Erythroblast (primary cell): ENCODE data around the gene LYAR.
A peak's percentile ranks its signal among the peaks of the same experiment; 100 is the strongest.

Experiments used
- DNase-seq, 2 experiments: peaks; one replicate each; lab custom pipeline; 2025; lab: John Stamatoyannopoulos, UW
- GATA1 ChIP-seq: IDR thresholded peaks from 2 replicates; pipeline ENCODE4 v1.6.1; 2011; ENCODE audit warnings: low read depth, mild to moderate bottlenecking, control low read depth, low read length, moderate library complexity
- POLR2A ChIP-seq: IDR thresholded peaks from 2 replicates; pipeline ENCODE4 v1.6.1; 2011; ENCODE audit warnings: mild to moderate bottlenecking, low read length

The LYAR gene

DNA sequence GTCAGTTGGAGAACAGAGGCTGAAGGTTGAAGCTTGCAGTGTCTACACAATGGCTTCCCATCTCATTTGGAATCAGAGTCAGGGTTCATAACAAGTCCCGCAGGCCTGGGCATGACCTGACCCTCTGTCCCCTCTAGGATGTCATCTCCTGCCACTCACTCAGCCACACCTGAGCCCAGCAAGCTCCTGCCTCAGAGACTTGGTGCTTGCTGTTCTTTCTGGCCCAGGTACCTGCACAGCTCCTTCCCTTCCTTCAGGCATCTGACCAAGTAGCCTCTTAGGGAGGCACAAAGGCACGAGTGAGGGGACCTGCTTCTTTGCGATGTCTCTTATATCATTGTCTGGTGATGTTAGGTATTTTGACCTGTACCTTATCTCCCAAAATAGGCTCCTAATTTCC lies 9.1 kb upstream of the LYAR start:
- TF ChIP-seq GATA1 (no peak), POLR2A (no peak)

DNA sequence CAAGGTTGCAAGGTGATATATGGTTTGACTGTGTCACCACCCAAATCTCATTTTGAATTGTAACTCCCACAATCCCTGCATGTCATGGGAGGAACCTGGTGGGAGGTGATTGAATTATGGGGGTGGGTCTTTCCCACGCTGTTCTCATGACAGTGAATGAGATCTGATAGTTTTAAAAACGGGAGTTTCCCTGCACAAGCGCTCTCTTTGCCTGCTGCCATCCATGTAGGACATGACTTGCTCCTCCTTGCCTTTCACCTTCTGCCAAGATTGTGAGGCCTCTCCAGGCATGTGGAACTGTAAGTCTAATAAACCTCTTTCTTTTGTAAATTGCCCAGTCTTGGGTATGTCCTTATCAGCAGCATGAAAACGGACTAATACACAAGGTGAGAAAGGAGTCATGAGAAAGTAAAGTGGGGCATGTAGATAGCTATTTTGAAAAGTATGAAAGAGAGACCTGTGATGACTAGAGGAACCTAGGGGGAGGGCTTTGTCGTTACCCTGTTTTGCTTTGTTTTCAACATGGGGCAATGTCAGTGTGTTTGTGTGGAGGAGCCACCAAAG lies 6.4 kb upstream of the LYAR start:
- TF ChIP-seq GATA1 (no peak), POLR2A (no peak)
- DNase-seq = no peak

More for the DNA sequence above, 9.1 kb upstream of the LYAR start:
- DNase-seq = no peak

DNA sequence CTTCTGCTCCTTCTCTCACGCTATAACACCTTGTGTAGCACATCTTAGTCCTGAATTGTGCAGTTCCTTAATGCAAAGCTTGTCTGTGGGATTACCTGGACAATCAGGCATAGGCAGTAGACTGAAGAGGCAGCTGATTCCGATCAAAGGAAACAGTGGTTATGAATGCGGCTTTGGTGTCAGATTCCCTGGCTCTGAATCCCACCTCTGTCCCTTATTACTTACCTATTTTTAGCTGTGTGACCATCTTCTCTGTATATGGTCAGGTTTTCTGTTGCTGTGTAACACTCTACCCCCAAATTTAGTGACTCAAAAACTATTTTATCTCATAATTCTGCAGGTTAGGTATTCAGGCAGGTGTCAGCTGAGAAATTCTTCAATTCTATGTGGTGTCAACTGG lies 3.3 kb upstream of the LYAR start:
- no peak for DNase-seq
- TF ChIP-seq POLR2A (no peak), GATA1 (no peak)

DNA sequence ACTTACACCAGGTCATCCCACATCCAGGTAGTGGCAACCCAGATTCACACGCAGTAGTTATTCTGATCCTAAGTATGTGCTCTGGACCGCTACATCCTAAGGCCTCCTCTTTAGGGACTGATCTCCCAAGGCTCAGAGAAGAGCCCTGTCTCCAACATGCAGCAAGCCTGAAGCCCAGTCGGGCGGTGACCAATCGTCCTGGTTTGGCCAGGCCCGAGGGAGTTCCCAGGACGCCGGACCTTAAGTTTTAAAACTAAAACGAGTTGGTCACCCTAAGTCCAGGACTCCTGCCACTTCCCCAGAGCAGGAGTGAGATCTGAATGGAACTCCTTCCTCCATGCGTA lies 385 bp downstream of the LYAR start:
- TF ChIP-seq POLR2A (no peak), GATA1 (no peak)
- DNase-seq = peak in 1 of 2 experiments; percentile 62

GRCh38 chr4:4289055-4289454 lies 899 bp downstream of the LYAR start:
- peak; percentile 29 to 33 for DNase-seq
- TF ChIP-seq POLR2A (no peak), GATA1 (no peak)

GRCh38 chr4:4288098-4288497 lies 1.9 kb downstream of the LYAR start:
- TF ChIP-seq POLR2A (no peak), GATA1 (no peak)
- DNase-seq = no peak

DNA sequence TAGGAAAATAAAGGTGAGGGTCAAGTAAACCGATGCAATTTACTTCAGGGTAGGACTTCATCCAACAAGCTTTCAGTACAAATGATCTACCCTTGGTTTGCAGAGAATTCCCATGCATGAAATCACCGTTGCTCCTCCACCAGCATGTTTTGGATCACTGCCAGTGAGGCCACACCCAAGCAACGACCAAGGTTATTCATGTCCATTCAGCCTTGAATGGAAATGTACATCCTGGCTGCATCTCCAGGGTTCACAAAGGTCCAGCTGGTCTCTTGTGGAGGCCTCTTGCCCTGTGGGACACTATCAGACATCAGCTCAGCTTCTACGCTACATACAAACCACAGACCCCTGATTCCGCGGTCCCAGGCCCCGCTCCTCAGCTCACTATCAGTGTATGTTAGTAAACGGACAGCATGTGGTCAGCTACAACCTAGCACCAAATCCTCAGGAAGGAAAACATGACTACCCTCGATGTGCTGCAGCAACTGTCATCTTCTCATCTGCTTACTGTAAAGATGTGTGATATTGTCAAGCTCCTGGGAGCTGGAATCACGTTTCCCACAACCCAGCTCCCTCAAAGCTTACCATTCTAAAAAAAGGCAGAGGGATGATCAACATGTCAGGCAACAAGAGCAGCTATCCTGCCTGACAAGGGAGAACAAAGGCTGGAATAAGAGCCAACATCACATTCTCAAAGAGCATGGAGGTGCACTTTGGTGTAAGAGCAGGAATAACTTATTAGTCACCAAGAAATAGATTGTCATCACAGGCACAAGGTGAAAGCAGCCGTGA lies 4.9 kb downstream of the LYAR start:
- DNase-seq = peak; percentile 44 to 65
- TF ChIP-seq POLR2A (no peak), GATA1 (no peak)

DNA sequence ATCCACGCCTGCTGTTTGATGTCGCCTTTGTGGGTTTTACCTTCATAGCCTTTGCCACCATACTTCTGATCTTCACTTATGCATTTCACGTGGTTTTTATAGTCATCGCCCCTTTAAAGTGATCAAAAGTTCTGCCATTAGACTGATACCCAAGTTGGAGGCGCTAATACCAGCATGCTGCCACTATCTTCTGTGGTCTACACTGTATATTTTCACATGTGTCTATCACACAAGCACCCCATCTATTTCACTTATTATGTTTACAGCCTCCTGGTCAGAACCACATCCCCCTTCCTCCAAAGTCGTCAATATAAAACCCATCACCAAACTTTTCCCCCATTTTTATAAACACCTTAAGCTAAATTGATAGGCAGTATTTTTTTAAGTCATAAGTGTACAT lies 8.2 kb downstream of the LYAR start:
- no peak for TF ChIP-seq POLR2A
- no peak for TF ChIP-seq GATA1
- DNase-seq = no peak

GRCh38 chr4:4277531-4277930 lies 12.4 kb downstream of the LYAR start:
- TF ChIP-seq POLR2A = no peak
- TF ChIP-seq GATA1 = no peak
- DNase-seq = no peak

GRCh38 chr4:4274226-4274625 lies 15.7 kb downstream of the LYAR start:
- no peak for DNase-seq
- TF ChIP-seq GATA1 = no peak
- TF ChIP-seq POLR2A = no peak

DNA sequence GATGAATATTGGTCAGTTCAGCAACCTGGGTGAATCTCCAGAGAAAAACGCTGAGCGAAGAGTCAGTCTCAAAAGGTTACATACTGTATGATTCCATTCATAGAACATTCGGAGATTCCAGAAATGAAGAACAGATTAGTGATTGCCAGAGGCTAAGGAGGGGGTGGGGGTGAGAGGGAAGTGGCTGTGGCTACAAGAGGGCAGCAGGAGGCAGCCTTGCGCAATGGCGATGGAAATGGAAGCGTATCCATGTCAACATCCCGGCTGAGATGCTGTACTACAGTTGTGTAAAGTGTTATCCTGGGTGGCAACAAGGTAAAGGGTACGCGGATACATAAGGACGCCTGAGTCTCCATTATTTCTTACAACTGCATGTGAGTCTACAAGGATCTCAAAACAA lies 18.0 kb downstream of the LYAR start:
- TF ChIP-seq GATA1 (no peak), POLR2A (no peak)
- no peak for DNase-seq

- no peak for DNase-seq
Measured at GRCh38 chr4:4270529-4270928, 19.4 kb downstream of the LYAR start.

DNA sequence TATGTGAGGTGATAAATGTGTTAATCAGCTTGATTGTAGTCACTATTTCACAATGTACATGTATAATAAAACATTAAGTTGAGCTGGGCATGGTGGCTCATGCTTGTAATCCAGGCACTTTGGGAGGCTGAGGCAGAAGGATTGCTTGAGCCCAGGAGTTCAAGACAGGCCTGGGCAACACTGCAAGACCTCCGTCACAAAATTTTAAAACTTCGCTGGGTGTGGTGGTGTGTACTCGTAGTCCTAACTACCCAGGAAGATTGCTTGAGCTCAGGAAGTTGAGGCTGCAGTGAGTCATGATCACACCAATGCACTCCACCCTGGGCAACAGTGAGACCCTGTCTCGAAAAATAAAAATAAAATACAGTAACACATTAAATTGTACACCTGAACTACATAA lies 20.1 kb downstream of the LYAR start:
- no peak for DNase-seq
- TF ChIP-seq GATA1 (no peak), POLR2A (no peak)

More at GRCh38 chr4:4270529-4270928, 19.4 kb downstream of the LYAR start:
- TF ChIP-seq GATA1 (no peak), POLR2A (no peak)

- TF ChIP-seq GATA1 (no peak), POLR2A (no peak)
- no peak for DNase-seq
Measured at GRCh38 chr4:4269331-4269731, 20.6 kb downstream of the LYAR start.

DNA sequence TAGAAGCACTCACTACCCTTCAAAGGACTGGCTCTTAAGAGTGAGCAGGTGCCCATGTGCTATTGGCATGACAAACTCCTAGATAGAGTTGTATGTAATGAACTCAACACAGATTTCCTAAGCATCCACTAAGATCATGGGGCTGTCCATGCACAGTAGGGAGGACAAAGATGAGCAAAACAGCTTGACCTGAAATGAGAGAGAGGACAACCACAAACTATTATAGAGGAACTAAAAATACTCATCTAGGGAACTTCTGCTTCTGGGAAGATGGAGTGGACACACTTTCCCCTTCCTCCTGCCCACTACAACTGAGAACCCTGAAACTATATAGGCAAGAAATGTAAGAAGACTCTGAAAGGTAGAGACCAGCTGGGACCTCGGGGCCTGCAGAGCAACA lies 21.2 kb downstream of the LYAR start:
- no peak for DNase-seq
- TF ChIP-seq GATA1 (no peak), POLR2A (no peak)
